Loucy (cell line): ENCODE data around the gene KDM4C.

Experiments
- H2AFZ ChIP-seq: fragments of 200-600 bp; sonication (generic); 2 replicates; pipeline ENCODE4 v1.6.0; 2016; ENCODE audit warnings: antibody characterized with exemption, mild to moderate bottlenecking, low read length, moderate library complexity
- H3F3A ChIP-seq: fragments of 200-600 bp; 2 replicates; pipeline ENCODE4 v1.6.0; 2016; ENCODE audit warnings: antibody characterized with exemption, low read depth, mild to moderate bottlenecking
- H3K27me3 ChIP-seq: fragments of 200-600 bp; sonication (generic); 2 replicates; pipeline ENCODE4 v1.6.1; 2014; ENCODE audit warnings: low read length, mild to moderate bottlenecking; ENCODE audit not compliant: insufficient read depth, poor library complexity, severe bottlenecking
- H3K36me3 ChIP-seq: fragments of 200-600 bp; sonication (generic); 2 replicates; pipeline ENCODE4 v1.6.1; 2016; ENCODE audit warnings: low read length; ENCODE audit not compliant: insufficient read depth
- H3K4me1 ChIP-seq: fragments of 200-600 bp; sonication (generic); 2 replicates; pipeline ENCODE4 v1.5.1; 2014; ENCODE audit warnings: low read length, mild to moderate bottlenecking; ENCODE audit not compliant: insufficient read depth, poor library complexity, severe bottlenecking
- H3K4me2 ChIP-seq: fragments of 200-600 bp; sonication (generic); 2 replicates; pipeline ENCODE4 v1.6.0; 2014; ENCODE audit warnings: antibody characterized with exemption, low read length, low read depth, mild to moderate bottlenecking; ENCODE audit not compliant: poor library complexity, severe bottlenecking
- H3K4me3 ChIP-seq: fragments of 200-600 bp; sonication (generic); 2 replicates; pipeline ENCODE4 v1.5.1; 2014; ENCODE audit warnings: low read length, mild to moderate bottlenecking, mixed read lengths; ENCODE audit not compliant: poor library complexity, severe bottlenecking
- H3K79me2 ChIP-seq: fragments of 200-600 bp; sonication (generic); 2 replicates; pipeline ENCODE4 v1.6.1; 2014; ENCODE audit warnings: low read length; ENCODE audit not compliant: insufficient read depth
- H3K9ac ChIP-seq: fragments of 200-600 bp; sonication (generic); 2 replicates; pipeline ENCODE4 v1.6.0; 2014; ENCODE audit warnings: mild to moderate bottlenecking, low read depth, low read length, moderate library complexity; ENCODE audit not compliant: poor library complexity, severe bottlenecking
- H3K9me2 ChIP-seq: fragments of 200-600 bp; sonication (generic); replicated peaks from 2 replicates; pipeline ENCODE4 v1.6.1; 2016; ENCODE audit warnings: low read depth, low read length, mixed read lengths
- H3K9me3 ChIP-seq: fragments of 200-600 bp; sonication (generic); 2 replicates; pipeline ENCODE4 v1.6.1; 2014; ENCODE audit warnings: mild to moderate bottlenecking, antibody characterized with exemption, low read length, low read depth; ENCODE audit not compliant: insufficient read depth
- H4K20me1 ChIP-seq: fragments of 200-600 bp; sonication (generic); 2 replicates; pipeline ENCODE4 v1.6.0; 2014; ENCODE audit warnings: antibody characterized with exemption, low read length, mild to moderate bottlenecking; ENCODE audit not compliant: insufficient read depth, poor library complexity, severe bottlenecking
- CTCF ChIP-seq: fragments of 200-600 bp; sonication (generic); conservative IDR thresholded peaks from 2 replicates; pipeline ENCODE4 v1.5.1; 2014; ENCODE audit warnings: mild to moderate bottlenecking, antibody characterized with exemption, low read length
- EZH2phosphoT487 ChIP-seq: fragments of 200-600 bp; IDR thresholded peaks from 2 replicates; pipeline ENCODE4 v1.6.1; 2018; ENCODE audit warnings: antibody characterized with exemption, mild to moderate bottlenecking, moderate library complexity, borderline replicate concordance

KDM4C gene

GRCh38 chr9:6955251-6955921 is 197.6 kb downstream of the KDM4C start:
- Histone ChIP-seq H3K9me2 (no peaks in the 10 kb centered on the region), H3K36me3 (peaks cover 1% of the 10 kb centered on the region; the same call in 1 of the 2 replicates), H2AFZ (no peak overlapping the region), H3K4me1 (peaks cover 17% of the 10 kb centered on the region), H3K9me3 (no peaks in the 10 kb centered on the region), H4K20me1 (no peaks in the 10 kb centered on the region), H3K27me3 (no peaks in the 10 kb centered on the region), H3K4me3 (no peak overlapping the region), H3K4me2 (peak overlapping the region; percentile 19), H3F3A (no peaks in the 10 kb centered on the region), H3K79me2 (no peaks in the 10 kb centered on the region; the same call in 1 of the 2 replicates), H3K9ac (no peak overlapping the region)
- TF ChIP-seq EZH2phosphoT487 (no peak), CTCF (no peak)

- no peaks in the 10 kb centered on the region; the same call in 1 of the 2 replicates for H3K79me2 ChIP-seq
- no peak for TF ChIP-seq EZH2phosphoT487
- no peak for TF ChIP-seq CTCF
- H3K4me3 ChIP-seq = no peak overlapping the region
- H3K36me3 ChIP-seq = peaks cover 7% of the 10 kb centered on the region; the same call in 1 of the 2 replicates
- no peak overlapping the region for H3K9ac ChIP-seq
- H4K20me1 ChIP-seq = no peaks in the 10 kb centered on the region
- H3F3A ChIP-seq = no peaks in the 10 kb centered on the region
- H2AFZ ChIP-seq = no peak overlapping the region
- peaks cover 17% of the 10 kb centered on the region for H3K4me1 ChIP-seq
- no peaks in the 10 kb centered on the region for H3K27me3 ChIP-seq
- H3K4me2 ChIP-seq = no peak overlapping the region
- H3K9me2 ChIP-seq = no peaks in the 10 kb centered on the region
- H3K9me3 ChIP-seq = no peaks in the 10 kb centered on the region
These were observed 199.1 kb downstream of the KDM4C start for GRCh38 chr9:6956879-6957278.

GRCh38 chr9:6959270-6960000 is 201.7 kb downstream of the KDM4C start:
- TF ChIP-seq EZH2phosphoT487 = no peak
- Histone ChIP-seq H3K9ac (no peak overlapping the region), H3K4me1 (peaks cover 17% of the 10 kb centered on the region), H2AFZ (no peak overlapping the region), H3K27me3 (no peaks in the 10 kb centered on the region), H3K4me2 (peak overlapping the region; percentile 20), H3K4me3 (no peak overlapping the region), H3F3A (no peaks in the 10 kb centered on the region), H4K20me1 (no peaks in the 10 kb centered on the region), H3K79me2 (no peaks in the 10 kb centered on the region), H3K9me2 (no peaks in the 10 kb centered on the region), H3K9me3 (no peaks in the 10 kb centered on the region), H3K36me3 (peaks cover 7% of the 10 kb centered on the region; the same call in 1 of the 2 replicates)
